ENCODE results near the gene DENND4A.

DENND4A gene

DNA sequence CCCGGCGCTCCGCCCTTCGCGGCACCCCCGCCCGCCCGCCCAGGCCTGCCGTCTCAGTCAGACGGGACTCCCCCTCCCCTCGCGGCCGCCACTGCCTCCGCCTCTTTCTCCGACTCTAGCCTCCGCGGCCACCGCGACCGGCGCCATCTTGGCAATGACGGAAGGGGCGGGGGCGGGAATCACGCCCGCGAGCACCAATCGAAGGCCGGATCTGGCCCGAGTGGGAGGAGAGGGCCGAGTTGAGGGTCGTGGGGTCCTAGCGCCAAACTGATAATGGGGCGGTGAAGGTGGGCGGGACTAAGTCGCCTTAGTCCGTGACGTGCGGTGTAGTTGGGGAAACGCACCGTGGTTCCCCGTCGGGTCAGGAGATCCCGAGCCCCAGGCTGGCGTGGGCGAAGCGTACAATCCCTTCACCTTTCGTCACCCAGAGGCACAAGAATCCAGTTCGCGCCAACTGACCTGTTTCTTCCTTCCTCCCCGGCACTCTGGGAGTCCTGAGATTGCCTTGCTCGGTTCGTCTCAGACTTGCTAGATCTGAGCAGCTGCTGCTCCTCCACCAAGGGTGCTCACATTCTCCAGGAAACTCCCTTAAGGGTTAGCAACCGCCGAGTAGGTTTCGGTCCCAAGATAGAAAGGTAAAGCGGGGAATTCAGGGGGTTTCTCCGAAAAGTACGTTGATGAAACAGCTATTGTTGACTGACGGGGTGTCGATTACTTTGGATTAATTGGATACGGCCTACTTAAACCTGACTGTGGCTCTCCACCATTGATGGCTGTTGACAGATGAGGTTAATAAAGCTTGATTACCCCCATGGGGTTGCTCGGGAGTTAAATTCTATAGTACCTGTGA, at the start of gene DENND4A:
Gene DENND4A, minus strand, starts transcription at position 156 of the 850 bp plus-strand sequence. CDS start 35,843 bp downstream, outside the sequence.
- TF ChIP-seq CTCF (IDR thresholded peaks at IDR 0.05; ENCODE audit: insufficient read depth, low read depth, low read length, missing control alignments): no peak
- DNase-seq (ENCODE audit: low read depth): peak; percentile 99
- H3K4me3 ChIP-seq (ENCODE audit: low read depth, low read length): peak within 1 kb of the TSS; percentile 96

DNA sequence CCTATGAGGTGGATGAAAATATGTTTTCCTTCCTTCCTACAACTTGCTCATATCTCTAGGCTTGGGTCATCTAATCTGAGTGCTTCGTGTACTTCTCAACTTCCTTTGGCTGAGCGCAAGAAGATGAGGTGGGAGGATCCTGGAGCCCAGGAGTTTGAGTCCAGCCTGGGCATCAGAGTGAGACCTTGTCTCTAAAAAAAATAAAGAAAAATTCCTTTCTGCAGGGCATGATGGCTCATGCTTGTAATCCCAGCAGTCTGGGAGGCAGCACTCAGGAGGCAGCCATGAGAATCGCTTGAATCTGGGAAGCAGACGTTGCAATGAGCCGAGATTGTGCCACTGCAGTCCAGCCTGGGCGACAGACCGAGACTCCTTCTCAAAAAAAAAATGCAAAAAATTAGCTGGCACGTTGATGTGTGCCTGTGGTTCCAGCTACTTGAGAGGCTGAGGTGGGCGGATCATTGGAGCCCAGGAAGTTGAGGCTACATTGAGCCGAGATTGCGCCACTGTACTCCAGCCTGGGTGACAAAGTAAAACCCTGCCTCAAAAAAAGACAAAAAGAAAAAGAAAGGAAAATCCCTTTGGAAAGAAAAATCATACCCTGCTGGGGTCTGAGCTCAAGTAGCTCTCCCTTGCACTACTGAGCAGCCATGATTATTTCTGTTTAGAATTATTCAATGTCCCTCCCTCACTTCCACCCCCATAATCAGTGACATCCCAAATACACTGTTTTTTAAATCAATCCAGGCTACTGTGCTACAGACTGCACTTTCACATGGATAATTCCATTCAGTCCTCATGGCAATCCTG, 49.2 kb upstream of the DENND4A start:
- no peak for TF ChIP-seq CTCF (IDR thresholded peaks at IDR 0.05; ENCODE audit: insufficient read depth, low read depth, low read length, missing control alignments)
- no peak overlapping the region for H3K4me3 ChIP-seq (ENCODE audit: low read depth, low read length)

GRCh38 chr15:65839985-65840384, 47.9 kb upstream of the DENND4A start:
- no peak overlapping the region for H3K4me3 ChIP-seq (ENCODE audit: low read depth, low read length)
- TF ChIP-seq CTCF (IDR thresholded peaks at IDR 0.05; ENCODE audit: insufficient read depth, low read depth, low read length, missing control alignments): no peak
- DNase-seq (ENCODE audit: low read depth): no peak

More for the DNA sequence above, 49.2 kb upstream of the DENND4A start:
- no peak for DNase-seq (ENCODE audit: low read depth)

GRCh38 chr15:65839354-65839901, 47.3 kb upstream of the DENND4A start:
- TF ChIP-seq CTCF (IDR thresholded peaks at IDR 0.05; ENCODE audit: insufficient read depth, low read depth, low read length, missing control alignments): no peak
- DNase-seq (ENCODE audit: low read depth): no peak
- no peak overlapping the region for H3K4me3 ChIP-seq (ENCODE audit: low read depth, low read length)

DNA sequence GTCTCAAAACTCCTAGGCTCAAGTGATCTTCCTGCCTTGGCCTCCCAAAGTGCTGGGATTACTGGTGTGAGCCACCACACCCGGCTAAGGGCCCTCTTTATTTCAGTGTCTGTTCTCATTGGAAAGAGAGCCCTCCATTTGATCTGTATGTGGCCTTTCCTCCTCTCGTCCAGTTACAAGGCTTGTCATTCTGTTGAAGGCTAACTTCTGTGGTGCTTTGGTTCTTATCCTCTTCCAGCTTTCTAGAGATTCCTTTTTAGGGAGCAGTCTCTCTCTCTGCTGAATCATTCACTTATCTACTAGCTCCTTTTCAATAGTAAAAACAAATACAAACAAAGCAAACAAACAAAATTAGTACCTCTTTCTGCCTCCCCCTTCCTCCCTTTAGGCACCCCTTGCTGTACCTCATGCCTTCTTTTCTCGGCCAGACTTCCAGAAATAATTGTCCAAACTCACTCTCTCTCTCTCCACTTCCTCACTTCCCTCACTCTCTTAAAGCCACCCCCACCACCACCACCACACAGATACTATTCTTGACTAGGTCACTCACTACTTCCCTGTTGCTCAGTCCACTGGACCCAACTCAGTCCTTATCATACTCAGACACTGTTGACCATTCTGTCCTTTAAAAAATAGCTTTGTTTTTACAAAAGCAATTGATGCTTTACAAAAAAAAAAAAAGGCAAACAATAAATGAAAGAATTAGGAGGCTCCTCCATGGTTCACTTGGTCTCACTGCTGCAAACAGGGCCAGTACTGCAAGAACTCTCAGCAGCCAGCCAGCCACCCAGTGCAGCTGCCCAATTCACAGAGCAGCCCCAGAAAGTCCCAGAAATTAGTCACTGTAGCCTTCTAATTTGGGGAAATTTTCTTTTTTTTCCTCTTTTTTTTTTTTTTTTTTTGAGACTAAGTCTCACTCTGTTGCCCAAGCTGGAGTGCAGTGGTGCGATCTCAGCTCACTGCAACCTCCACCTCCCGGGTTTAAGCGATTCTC, 45.5 kb upstream of the DENND4A start:
- TF ChIP-seq CTCF (IDR thresholded peaks at IDR 0.05; ENCODE audit: insufficient read depth, low read depth, low read length, missing control alignments): no peak
- H3K4me3 ChIP-seq (ENCODE audit: low read depth, low read length): no peak overlapping the region
- DNase-seq (ENCODE audit: low read depth): peak; percentile 48

GRCh38 chr15:65836665-65837064, 44.6 kb upstream of the DENND4A start:
- no peak overlapping the region for H3K4me3 ChIP-seq (ENCODE audit: low read depth, low read length)
- TF ChIP-seq CTCF (IDR thresholded peaks at IDR 0.05; ENCODE audit: insufficient read depth, low read depth, low read length, missing control alignments): peak; percentile 45
- peak; percentile 45 for DNase-seq (ENCODE audit: low read depth)
